Left ventricle myocardium superior (tissue), 1 donor: Measurements from ENCODE around the gene TMEM266. TPM values are rescaled to one million over a fixed set of nuclear protein-coding genes. Genes with fewer than 3 reads are reported as not detected.
A peak's percentile ranks its signal among the peaks of the same experiment; 100 is the strongest.

ENCODE experiments used
- ATAC-seq: fragments of 200-7000 bp; cut with Tn5 transposase; one replicate; pipeline ENCODE4 v1.9.1; 2020; ENCODE audit warnings: mild to moderate bottlenecking, moderate library complexity
- DNase-seq: peaks from one replicate; pipeline ENCODE4 v3.0.0-alpha.2; 2020
- intact Hi-C: fragments of 100-400 bp; cut with micrococcal nuclease; formaldehyde crosslinking; loops from one replicate; pipeline ENCODE4 v1.11.0; 2022
- total RNA-seq: library from RNA; stranded (reverse); fragmentation: NEBNext Ultra II Directional; extraction: Animal tissue kit (Norgen Biotek cat#: 25700); gene quantifications from one replicate; pipeline ENCODE4 v1.2.1, GENCODE V29; 2021
- donor health status: DM: no; HTN: yes; CAD: no; lungs with severe emphysema.

The TMEM266 gene
- total RNA-seq, 1 donor from 2014 or later = 0.10 TPM

GRCh38 chr15:76208084-76208785, 148.4 kb downstream of the TMEM266 start:
- DNase-seq (no peak), ATAC-seq (no peak)
- intact Hi-C loops = no loop called here

DNA sequence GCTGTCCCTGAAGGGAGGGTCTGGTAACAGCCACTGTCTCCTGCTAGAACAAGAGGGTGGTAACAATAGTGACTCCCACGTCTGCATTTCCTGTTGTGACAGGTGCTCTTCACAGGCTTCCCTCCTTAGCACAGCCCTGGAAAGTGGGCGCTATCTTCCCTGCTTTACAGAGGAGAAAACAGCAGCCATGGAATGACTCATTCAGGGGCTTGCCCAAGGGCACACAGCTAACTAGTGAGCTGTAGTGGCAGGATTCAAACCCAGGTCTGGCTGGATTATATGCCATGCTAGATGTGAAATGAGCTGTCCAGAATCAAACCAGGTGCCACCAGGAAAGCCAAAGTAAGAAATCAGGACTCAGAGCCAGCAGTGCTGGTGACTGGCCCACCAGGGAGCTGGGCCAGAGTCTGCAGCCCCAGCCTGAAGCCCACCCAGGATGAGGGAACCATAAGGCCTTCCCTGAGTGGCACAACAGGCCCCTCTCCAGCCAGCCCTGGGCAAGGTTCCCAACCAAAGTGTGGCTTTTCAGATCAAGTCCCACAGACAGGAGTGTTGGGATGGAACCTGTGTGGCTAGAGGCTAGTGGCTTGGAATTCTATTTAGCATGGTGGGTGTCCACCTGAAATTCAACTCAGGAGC, 149.1 kb downstream of the TMEM266 start:
- no peak for ATAC-seq
- DNase-seq = no peak
- intact Hi-C loops = no loop called here

GRCh38 chr15:76209523-76209922, 149.7 kb downstream of the TMEM266 start:
- DNase-seq (no peak), ATAC-seq (no peak)
- intact Hi-C loops = no loop called here

DNA sequence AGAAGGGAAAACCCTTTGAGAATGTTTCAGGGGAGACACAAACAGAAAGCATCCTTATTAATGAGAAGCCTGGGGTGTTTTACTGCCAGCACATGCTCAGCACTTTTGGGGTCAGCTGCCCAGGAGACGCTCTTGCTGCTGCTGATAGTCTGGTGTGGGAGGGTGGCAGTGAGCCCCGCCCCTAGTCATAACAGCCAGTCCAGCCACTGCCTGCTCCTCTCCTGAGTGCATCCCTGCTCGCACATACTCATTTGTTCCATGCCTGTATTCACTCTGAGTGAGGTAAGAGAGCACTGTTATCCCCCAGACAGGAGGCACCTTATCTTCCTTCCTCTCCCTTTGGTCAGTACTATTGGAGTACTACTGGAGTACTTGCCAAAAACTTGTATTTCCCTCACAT, 150.2 kb downstream of the TMEM266 start:
- intact Hi-C loops = no loop called here
- ATAC-seq = no peak
- no peak for DNase-seq

GRCh38 chr15:76215634-76216033, 155.8 kb downstream of the TMEM266 start:
- no peak for ATAC-seq
- no peak for DNase-seq
- intact Hi-C loops = no loop called here

DNA sequence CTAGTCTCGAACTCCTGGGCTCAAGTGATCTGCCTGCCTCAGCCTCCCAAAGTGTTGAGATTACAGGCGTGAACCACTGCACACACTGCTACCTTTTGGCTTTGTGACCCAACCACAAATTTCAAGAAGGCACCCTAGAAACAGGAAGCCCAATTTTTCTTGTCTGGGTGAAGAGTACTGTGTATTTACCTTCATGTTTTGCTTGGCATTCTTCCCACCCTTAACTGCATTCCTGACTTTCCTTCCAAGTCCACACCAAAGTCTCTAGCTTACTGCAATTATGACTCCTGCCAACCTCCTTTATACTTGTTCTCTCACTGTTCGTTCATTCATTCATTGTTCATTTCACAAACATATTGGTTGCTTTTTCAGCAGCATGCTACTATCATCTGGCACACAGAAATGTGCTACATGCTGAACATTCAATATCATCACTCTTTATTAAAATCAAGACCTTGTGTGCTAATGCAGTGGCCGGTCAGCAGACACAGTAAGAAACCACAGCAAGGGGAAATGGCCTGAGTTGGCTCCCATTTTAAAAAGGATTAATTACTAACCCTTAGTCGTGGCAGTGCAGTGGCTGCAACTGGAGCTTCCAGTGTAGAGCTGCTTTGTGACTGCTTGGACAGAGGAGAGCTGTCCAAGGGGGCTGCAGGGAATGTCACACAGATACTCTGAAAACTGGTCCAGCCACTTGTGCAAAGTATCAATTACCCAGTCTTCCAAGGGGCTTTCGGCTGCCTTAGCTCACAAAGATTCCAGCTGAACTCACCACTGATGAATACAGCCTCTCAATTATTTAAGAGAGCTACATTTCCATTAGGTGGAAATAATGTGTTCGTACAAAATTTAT, 157.5 kb downstream of the TMEM266 start:
- ATAC-seq (no peak), DNase-seq (no peak)
- intact Hi-C loops = no loop called here

- intact Hi-C loops = no loop called here
- no peak for ATAC-seq
- no peak for DNase-seq
Observed at GRCh38 chr15:76217882-76218217, 158.1 kb downstream of the TMEM266 start.

DNA sequence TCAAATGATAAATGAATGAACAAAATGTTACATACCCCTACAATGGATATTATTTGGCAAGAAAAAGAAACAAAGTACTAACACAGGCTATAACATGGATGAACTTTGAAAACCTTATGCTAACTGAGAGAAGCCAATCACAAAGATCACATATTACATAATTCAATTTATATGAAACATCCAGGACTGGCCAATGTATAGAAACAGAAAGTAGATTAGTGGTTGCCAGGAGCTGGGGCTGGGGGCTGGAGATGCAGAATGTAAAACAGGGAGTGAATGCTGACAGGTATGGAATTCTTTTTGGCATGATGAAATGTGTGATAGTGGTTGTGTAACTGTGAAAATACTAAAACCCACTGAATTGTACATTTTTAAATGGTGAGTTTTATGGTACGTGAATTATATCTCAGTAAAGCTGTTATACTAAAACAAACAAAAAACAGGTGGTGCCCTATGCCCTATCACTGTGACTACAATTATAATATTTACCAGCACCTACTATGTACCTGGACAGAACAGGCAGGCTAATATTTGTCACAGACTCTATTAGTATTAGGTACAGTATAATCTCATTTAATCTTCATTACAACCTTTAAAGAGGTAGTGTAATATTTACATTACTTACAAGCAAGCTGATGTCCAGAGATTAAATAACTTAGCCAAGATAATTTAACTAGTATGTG, 161.4 kb downstream of the TMEM266 start:
- DNase-seq (no peak), ATAC-seq (no peak)
- intact Hi-C loops = no loop called here

DNA sequence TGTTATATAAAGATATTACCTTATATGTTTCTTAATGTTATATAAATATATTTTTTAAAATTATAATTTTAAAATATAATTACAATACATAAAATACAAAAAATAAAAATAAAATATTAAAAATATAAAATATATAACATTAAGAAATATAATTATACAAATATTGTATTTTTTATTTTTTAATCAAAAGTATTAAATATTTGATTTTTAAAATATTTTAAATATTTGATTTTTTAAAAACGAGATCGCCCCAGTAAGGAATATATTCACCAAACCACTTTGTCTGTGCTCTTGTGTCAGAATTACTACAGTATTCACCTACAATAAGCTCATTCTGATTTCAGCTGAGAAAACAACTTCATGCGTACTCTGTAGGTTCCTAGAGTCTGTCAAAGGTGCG, 162.4 kb downstream of the TMEM266 start:
- no peak for ATAC-seq
- intact Hi-C loops = no loop called here
- no peak for DNase-seq

GRCh38 chr15:76223521-76223920, 163.7 kb downstream of the TMEM266 start:
- DNase-seq = no peak
- no peak for ATAC-seq
- intact Hi-C loops = no loop called here

- ATAC-seq (peak; percentile 95), DNase-seq (no peak)
- intact Hi-C loops = no loop called here
Observed at GRCh38 chr15:76229266-76229665, 169.5 kb downstream of the TMEM266 start.

DNA sequence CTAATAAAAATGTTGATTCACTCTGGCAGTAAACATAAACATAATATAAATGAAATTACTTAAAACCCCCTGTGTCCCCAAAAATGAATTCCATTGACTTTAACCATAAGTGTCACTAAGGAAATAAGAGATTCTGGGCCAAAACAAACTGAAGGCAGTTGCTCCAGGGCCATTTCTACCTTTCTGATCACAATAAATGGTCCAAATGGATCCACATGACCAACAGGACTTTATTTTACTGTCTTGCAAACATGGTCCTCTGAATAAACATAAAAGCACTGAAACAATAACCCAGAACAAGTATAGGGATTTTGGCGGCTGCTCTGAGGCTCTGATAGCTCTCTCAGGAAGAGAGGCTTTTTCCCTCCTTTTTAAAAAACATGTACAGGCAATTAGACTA, 174.1 kb downstream of the TMEM266 start:
- intact Hi-C loops = no loop called here
- ATAC-seq (no peak), DNase-seq (no peak)

GRCh38 chr15:76234337-76234889, 174.6 kb downstream of the TMEM266 start:
- intact Hi-C loops = no loop called here
- ATAC-seq (no peak), DNase-seq (no peak)

- ATAC-seq (peak; percentile 79), DNase-seq (no peak)
- intact Hi-C loops = no loop called here
Observed at GRCh38 chr15:76235186-76235826, 175.5 kb downstream of the TMEM266 start.

GRCh38 chr15:76236350-76236749, 176.6 kb downstream of the TMEM266 start:
- ATAC-seq (peak; percentile 21), DNase-seq (no peak)
- intact Hi-C loops = no loop called here

DNA sequence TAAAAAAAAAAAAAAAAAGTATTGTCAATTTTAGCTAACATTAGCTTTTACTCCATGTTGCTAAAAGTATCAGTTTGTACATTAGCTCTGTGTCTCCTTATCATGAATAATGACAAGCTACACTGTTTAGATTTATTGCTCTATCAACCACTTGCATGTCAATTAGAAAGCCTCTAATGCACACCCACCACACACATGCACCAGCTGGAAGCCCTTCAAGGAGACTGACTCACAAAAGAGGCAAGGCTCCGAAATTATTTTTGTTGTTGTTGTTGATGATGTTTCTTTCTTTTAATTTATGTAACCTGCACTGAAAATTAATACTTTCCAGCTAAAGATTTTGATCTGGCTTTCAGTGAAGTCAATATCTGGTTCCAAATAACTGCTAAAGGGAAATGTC, 180.0 kb downstream of the TMEM266 start:
- ATAC-seq (no peak), DNase-seq (no peak)
- intact Hi-C loops = no loop called here

DNA sequence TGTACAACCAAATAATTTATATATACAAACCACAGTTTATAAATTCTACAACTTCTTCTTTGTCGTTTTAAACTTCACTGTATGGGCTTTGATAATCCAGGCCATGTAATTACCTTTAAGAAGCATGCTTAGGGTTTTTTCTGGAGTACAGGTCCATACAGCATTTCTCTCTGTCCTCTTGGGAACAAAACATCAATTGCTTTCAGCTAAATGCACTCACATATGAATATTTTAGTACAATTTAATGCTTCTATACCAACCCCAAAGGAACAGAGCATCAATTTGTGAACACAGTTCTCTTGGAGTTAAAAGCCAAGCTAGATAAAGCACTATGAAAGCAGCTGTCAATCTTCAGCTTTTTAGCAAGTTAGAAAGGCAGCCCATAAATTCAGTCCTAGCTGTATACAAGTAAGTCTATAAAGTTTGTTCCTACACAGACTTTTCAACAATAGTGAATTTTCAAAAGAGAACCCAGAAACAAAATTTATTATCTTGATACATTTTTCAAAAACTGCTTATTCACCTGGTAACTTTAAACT, 185.4 kb downstream of the TMEM266 start:
- intact Hi-C loops = no loop called here
- ATAC-seq = no peak
- DNase-seq = no peak

- ATAC-seq (no peak), DNase-seq (no peak)
- intact Hi-C loops = no loop called here
Observed at GRCh38 chr15:76251717-76252116, 191.9 kb downstream of the TMEM266 start.

GRCh38 chr15:76252249-76252648, 192.5 kb downstream of the TMEM266 start:
- ATAC-seq = no peak
- no peak for DNase-seq
- intact Hi-C loops = no loop called here
